ENCODE data around the gene USP4.

DNA sequence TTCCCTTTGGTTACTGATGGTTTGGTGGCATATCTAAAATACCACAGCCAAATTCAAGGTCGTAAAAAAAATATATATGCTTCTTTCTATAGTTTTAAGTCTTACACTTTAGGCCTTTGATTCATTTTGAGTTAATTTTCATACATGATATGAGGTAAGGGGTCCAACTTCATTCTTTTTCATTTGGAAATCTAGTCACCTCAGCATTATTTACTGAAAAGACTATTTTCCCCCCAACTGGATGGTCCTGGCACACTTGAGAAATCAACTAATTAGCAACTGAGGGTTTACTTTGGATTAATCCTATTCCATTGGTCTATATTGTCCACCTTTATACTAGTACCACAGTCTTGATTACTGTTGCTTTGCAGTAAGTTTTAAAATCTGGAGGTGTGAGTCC, 45.8 kb upstream of the USP4 start:
- no peak for TF ChIP-seq POLR2A (IDR thresholded peaks at IDR 0.05)
- no peak for TF ChIP-seq POLR2AphosphoS5 (IDR thresholded peaks at IDR 0.05)
